Nephron progenitor cell (in vitro differentiated cells): ENCODE results near the gene KRTCAP3.

ENCODE experiments used
- DNase-seq: peaks from one replicate; pipeline ENCODE4 v3.0.0; 2021
- H3K27ac Mint-ChIP-seq: 2 replicates; pipeline ENCODE4 v1.8.0; 2021; ENCODE audit warnings: mild to moderate bottlenecking, moderate library complexity, mixed read lengths
- H3K27me3 Mint-ChIP-seq: 2 replicates; pipeline ENCODE4 v1.8.0; 2021; ENCODE audit warnings: mild to moderate bottlenecking, low read depth, mixed read lengths; ENCODE audit not compliant: poor library complexity
- H3K36me3 Mint-ChIP-seq: 2 replicates; pipeline ENCODE4 v1.8.0; 2021; ENCODE audit warnings: low read depth, mixed read lengths
- H3K4me1 Mint-ChIP-seq: 2 replicates; pipeline ENCODE4 v1.8.0; 2021; ENCODE audit warnings: mixed read lengths
- H3K4me3 Mint-ChIP-seq: 2 replicates; pipeline ENCODE4 v1.8.0; 2021; ENCODE audit warnings: mild to moderate bottlenecking, moderate library complexity, mixed read lengths
- H3K9me3 Mint-ChIP-seq: 2 replicates; pipeline ENCODE4 v1.8.0; 2021; ENCODE audit warnings: mild to moderate bottlenecking, moderate library complexity, mixed read lengths
- TF ChIP-seq, protein P1 (sequence below): fragments of 200-600 bp; sonication (generic); IDR thresholded peaks from 2 replicates; pipeline ENCODE4 v1.5.0; 2021; ENCODE audit warnings: antibody characterized with exemption

The KRTCAP3 gene

DNA sequence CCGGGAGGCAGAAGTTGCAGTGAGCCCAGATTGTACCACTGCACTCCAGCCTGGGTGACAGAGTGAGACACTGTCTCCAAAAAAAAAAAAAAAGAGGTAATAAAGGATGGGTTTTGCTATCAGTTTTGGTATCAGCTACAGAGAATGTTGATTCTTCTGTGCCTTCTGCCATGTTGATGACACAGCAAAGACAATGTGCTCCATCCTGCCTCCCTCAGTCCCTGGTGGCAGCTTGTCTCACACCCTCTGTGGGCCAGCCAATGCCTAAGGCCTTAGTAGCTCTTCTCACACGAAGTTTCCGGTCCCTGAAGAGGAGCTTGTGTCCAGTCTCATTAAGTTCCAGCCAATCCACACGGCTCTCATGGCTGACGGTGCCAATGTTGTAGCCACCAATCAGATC is 29.8 kb downstream of the KRTCAP3 start:
- TF ChIP-seq, protein P1, sequence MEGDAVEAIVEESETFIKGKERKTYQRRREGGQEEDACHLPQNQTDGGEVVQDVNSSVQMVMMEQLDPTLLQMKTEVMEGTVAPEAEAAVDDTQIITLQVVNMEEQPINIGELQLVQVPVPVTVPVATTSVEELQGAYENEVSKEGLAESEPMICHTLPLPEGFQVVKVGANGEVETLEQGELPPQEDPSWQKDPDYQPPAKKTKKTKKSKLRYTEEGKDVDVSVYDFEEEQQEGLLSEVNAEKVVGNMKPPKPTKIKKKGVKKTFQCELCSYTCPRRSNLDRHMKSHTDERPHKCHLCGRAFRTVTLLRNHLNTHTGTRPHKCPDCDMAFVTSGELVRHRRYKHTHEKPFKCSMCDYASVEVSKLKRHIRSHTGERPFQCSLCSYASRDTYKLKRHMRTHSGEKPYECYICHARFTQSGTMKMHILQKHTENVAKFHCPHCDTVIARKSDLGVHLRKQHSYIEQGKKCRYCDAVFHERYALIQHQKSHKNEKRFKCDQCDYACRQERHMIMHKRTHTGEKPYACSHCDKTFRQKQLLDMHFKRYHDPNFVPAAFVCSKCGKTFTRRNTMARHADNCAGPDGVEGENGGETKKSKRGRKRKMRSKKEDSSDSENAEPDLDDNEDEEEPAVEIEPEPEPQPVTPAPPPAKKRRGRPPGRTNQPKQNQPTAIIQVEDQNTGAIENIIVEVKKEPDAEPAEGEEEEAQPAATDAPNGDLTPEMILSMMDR, result no peak
- Mint-ChIP-seq H3K9me3 (no peaks in the 10 kb centered on the region), H3K27ac (no peak overlapping the region), H3K4me1 (no peaks in the 10 kb centered on the region), H3K4me3 (no peak overlapping the region), H3K36me3 (peaks cover 40% of the 10 kb centered on the region), H3K27me3 (peaks cover 3% of the 10 kb centered on the region)
- no peak for DNase-seq

DNA sequence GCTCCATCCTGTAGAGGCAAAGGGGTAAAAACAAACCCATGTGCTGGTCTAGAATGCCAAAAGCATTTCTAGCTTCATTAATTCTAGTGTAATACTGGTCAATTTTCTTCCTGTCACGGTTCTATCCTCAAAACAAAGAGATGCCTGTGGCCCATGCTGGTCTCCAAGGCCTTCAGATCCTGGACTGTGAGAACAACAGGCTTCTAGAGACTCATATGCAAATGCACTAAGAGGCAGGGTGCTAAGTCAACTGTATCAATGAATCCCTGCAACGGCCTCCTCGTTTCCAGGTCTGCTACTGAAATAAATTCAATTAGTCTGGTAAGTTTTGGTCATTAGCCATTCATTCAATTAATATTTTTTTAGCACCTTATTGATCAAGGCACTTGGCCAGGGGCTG is 43.3 kb downstream of the KRTCAP3 start:
- no peak overlapping the region for H3K4me3 Mint-ChIP-seq
- H3K27me3 Mint-ChIP-seq, result no peaks in the 10 kb centered on the region
- H3K4me1 Mint-ChIP-seq, result peaks cover 20% of the 10 kb centered on the region
- TF ChIP-seq, protein P1, result no peak
- peaks cover 19% of the 10 kb centered on the region for H3K36me3 Mint-ChIP-seq
- DNase-seq, result no peak
- no peaks in the 10 kb centered on the region for H3K9me3 Mint-ChIP-seq
- H3K27ac Mint-ChIP-seq, result no peak overlapping the region

DNA sequence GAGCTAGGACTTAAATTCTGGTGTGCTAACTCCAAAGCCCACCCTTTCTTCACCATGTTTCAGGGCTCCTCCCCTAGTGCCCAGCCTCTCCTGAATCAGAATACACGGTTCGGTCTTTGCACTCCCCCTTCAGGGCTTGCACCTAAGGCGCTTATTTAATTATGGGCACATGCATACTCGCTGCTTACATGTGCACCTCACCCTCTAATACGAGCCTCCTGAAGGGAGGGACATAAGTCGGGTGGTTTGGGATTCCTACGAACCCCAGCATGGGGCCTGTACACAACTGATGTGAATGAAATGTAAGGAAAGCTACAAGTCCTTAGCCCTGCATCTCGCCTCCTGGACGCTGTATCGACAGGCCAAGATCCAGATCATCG is 46.9 kb downstream of the KRTCAP3 start:
- Mint-ChIP-seq H3K27ac (peak overlapping the region; percentile 95), H3K4me1 (peaks cover 26% of the 10 kb centered on the region), H3K36me3 (peaks cover 5% of the 10 kb centered on the region), H3K27me3 (peaks cover 34% of the 10 kb centered on the region), H3K9me3 (no peaks in the 10 kb centered on the region), H3K4me3 (peak overlapping the region; percentile 92)
- no peak for DNase-seq
- TF ChIP-seq, protein P1, result no peak

DNA sequence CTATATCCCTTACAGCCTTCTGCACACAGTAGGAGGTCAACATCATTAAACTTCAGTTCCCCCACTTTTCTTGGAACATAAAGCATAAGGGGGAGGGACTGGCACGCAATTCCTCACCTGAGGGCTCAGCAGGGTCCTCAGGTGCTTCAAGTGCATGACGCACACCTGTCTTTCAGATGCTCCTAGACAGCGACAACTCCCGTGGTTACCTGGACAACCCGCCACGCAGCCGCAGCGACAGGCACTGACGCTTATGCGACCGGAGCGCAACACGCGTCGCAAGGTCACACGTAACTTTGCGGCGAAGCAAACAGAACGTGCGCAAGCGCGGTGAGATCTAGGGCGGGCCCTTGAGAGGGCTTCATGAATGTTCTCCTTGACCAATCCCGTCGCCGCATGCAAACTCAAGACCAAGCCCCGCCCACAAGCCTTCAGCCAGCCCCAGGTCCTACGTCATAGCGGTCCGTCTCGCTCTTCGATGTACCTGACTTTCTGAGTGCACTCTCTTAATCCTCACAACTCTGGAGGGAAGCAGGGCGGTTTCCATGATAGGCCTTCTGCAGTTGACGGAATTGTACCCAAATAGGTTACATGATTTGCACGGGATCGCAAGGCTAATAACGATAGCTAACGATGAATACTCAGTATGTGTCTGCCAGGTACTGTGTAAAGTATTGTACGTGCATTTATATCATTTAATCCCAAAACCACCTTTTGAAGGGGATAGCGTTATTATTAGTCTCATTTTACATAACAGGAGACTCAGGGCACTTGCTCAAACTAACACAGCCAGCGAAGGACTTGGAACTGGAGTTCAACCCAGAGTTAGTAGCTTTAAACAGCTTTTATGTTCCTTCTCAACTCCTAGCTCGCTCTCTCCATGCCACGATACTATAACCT is 47.6 kb downstream of the KRTCAP3 start, which contains the start of gene IFT172:
Gene IFT172 (minus strand): TSS at position 246 of the 900 bp plus-strand sequence. CDS start 90 bp downstream, at position 156.
- H3K27me3 Mint-ChIP-seq, result peaks cover 39% of the 10 kb centered on the region
- H3K4me3 Mint-ChIP-seq, result peak within 1 kb of the TSS; percentile 92
- peak; percentile 99 for DNase-seq
- peaks cover 29% of the 10 kb centered on the region for H3K4me1 Mint-ChIP-seq
- TF ChIP-seq, protein P1, result no peak
- peak within 1 kb of the TSS; percentile 95 for H3K27ac Mint-ChIP-seq
- no peaks in the 10 kb centered on the region for H3K9me3 Mint-ChIP-seq
- peaks cover 4% of the 10 kb centered on the region for H3K36me3 Mint-ChIP-seq

DNA sequence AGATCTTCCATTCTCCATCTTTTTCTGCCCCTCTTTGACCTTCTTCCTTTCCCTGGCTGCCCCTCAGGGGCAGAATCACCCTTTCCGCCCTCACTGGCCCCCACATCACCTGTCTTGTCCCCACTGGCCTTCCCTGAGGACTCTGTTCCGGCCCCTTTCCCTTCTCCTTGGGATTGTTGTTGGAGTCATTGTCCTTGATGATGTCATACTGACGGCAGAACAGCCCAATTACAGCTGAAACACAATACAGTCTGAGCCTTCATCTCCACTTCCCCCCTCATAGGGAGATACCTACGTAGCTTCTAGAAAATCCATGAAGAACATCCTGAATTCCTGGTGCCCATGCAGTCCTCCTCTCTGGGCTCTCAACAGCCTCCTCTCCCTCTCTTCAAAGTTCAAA is 50.4 kb downstream of the KRTCAP3 start:
- H3K27ac Mint-ChIP-seq, result no peak overlapping the region
- H3K27me3 Mint-ChIP-seq, result peaks cover 64% of the 10 kb centered on the region
- no peak overlapping the region for H3K4me3 Mint-ChIP-seq

More for the DNA sequence above, 50.4 kb downstream of the KRTCAP3 start:
- no peaks in the 10 kb centered on the region for H3K9me3 Mint-ChIP-seq
- peaks cover 36% of the 10 kb centered on the region for H3K4me1 Mint-ChIP-seq
- TF ChIP-seq, protein P1, result no peak
- DNase-seq, result no peak
- H3K36me3 Mint-ChIP-seq, result no peaks in the 10 kb centered on the region
